Effector CD8-positive, alpha-beta T cell (primary cell): Measurements from ENCODE around the gene PRRC2C.
"Not testable (repeated sequence)": the region's sequence is repeated elsewhere in the genome, so short reads cannot be mapped to it uniquely, and the experiment has no call there.

Source experiments
- DNase-seq: peaks from one replicate; lab custom pipeline; 2025; lab: John Stamatoyannopoulos, UW

Gene PRRC2C

GRCh38 chr1:171583591-171584201, 98.4 kb downstream of the PRRC2C start:
- DNase-seq = no peak

- DNase-seq = no peak
Observed at GRCh38 chr1:171585715-171586114, 100.4 kb downstream of the PRRC2C start.

GRCh38 chr1:171588230-171588629, 102.9 kb downstream of the PRRC2C start:
- DNase-seq = no peak

GRCh38 chr1:171590022-171590421, 104.7 kb downstream of the PRRC2C start:
- DNase-seq = no peak

GRCh38 chr1:171595324-171595723, 110.0 kb downstream of the PRRC2C start:
- no peak for DNase-seq

GRCh38 chr1:171596119-171596518, 110.8 kb downstream of the PRRC2C start:
- DNase-seq = no peak

- DNase-seq = no peak
Observed at GRCh38 chr1:171596705-171597104, 111.4 kb downstream of the PRRC2C start.

- no peak for DNase-seq
Observed at GRCh38 chr1:171597203-171597602, 111.9 kb downstream of the PRRC2C start.

GRCh38 chr1:171600310-171600709, 115.0 kb downstream of the PRRC2C start:
- DNase-seq = not testable (repeated sequence)

GRCh38 chr1:171600862-171601261, 115.5 kb downstream of the PRRC2C start:
- no peak for DNase-seq

- DNase-seq = not testable (repeated sequence)
Observed at GRCh38 chr1:171603042-171603441, 117.7 kb downstream of the PRRC2C start.

GRCh38 chr1:171606402-171606941, 121.1 kb downstream of the PRRC2C start:
- no peak for DNase-seq

- DNase-seq = no peak
Observed at GRCh38 chr1:171610385-171610784, 125.1 kb downstream of the PRRC2C start.

- no peak for DNase-seq
Observed at GRCh38 chr1:171611306-171611705, 126.0 kb downstream of the PRRC2C start.

- no peak for DNase-seq
Observed at GRCh38 chr1:171613282-171613681, 128.0 kb downstream of the PRRC2C start.

GRCh38 chr1:171615122-171615906, 130.0 kb downstream of the PRRC2C start:
- DNase-seq = not testable (repeated sequence)

- DNase-seq = no peak
Observed at GRCh38 chr1:171616586-171616985, 131.3 kb downstream of the PRRC2C start.

GRCh38 chr1:171622152-171622462, 136.8 kb downstream of the PRRC2C start, which contains the start of gene MYOCOS:
Gene MYOCOS, plus strand, starts transcription at chr1:171622243. Its CDS starts 1,641 bp downstream, at chr1:171623884.
- DNase-seq = no peak

GRCh38 chr1:171623651-171624331, 138.5 kb downstream of the PRRC2C start:
- no peak for DNase-seq

GRCh38 chr1:171625225-171625624, 139.9 kb downstream of the PRRC2C start:
- no peak for DNase-seq

- no peak for DNase-seq
Observed at GRCh38 chr1:171627020-171627419, 141.7 kb downstream of the PRRC2C start.

- DNase-seq = no peak
Observed at GRCh38 chr1:171628225-171628624, 142.9 kb downstream of the PRRC2C start.

GRCh38 chr1:171635661-171636060, 150.3 kb downstream of the PRRC2C start:
- no peak for DNase-seq
